Endothelial cell of umbilical vein (primary cell): ENCODE data around the gene CMTM6. TPM values are rescaled to one million over a fixed set of nuclear protein-coding genes. Genes with fewer than 3 reads are reported as not detected.

Experiments
- BruUV-seq: library from RNA; stranded (reverse); fragments of 400-500 nt; replicated peaks from 2 replicates; lab custom pipeline; 2021; lab: Mats Ljungman, UMichigan
- CTCF ChIA-PET: fragments of 300-600, 350-600 bp; sonication (Branson Sonifier 250); formaldehyde crosslinking; loops from one replicate; lab custom pipeline; 2021; ENCODE audit warnings: antibody characterized with exemption, inconsistent platforms; lab: Charles Lee
- POLR2A ChIA-PET: fragments of 300-600, 350-600 bp; sonication (Branson Sonifier 250); formaldehyde crosslinking; loops from one replicate; lab custom pipeline; 2021; ENCODE audit warnings: antibody characterized with exemption, inconsistent platforms; lab: Charles Lee
- DNase-seq: peaks from one replicate; pipeline ENCODE4 v3.0.0-alpha.2; 2011; ENCODE audit warnings: low read depth, low spot score
- FAIRE-seq: peaks from 2 replicates; lab custom pipeline; 2011; peaks lifted over from hg19 to GRCh38; lab: Jason Lieb, UNC
- H2AFZ ChIP-seq: 2 replicates; pipeline ENCODE4 v1.6.0; 2012; ENCODE audit warnings: low read depth, low read length, control low read depth, inconsistent platforms
- H3K27ac ChIP-seq: 2 replicates; pipeline ENCODE4 v1.5.1; 2011; ENCODE audit warnings: low read depth, mild to moderate bottlenecking, control low read depth, low read length, moderate library complexity; ENCODE audit not compliant: insufficient read depth
- H3K27me3 ChIP-seq, 2 experiments: 2 replicates each; pipeline versions ENCODE4 v1.6.0 to v1.6.1; 2011; ENCODE audit warnings: low read length in 2 of 2, mixed read lengths in 1 of 2; ENCODE audit not compliant: control insufficient read depth in 2 of 2, insufficient read depth in 2 of 2
- H3K36me3 ChIP-seq, 2 experiments: 2 replicates in 1 of 2; 3 replicates in 1 of 2; pipeline ENCODE4 v1.5.1; 2011; ENCODE audit warnings: low read length in 2 of 2, mild to moderate bottlenecking in 1 of 2, moderate library complexity in 1 of 2; ENCODE audit not compliant: control insufficient read depth in 2 of 2, insufficient read depth in 2 of 2; ENCODE audit errors: extremely low read depth in 1 of 2
- H3K4me1 ChIP-seq: 3 replicates; pipeline ENCODE4 v1.5.1; 2011; ENCODE audit warnings: mild to moderate bottlenecking, low read length; ENCODE audit not compliant: control insufficient read depth, insufficient read depth; ENCODE audit errors: extremely low read depth
- H3K4me2 ChIP-seq: 2 replicates; pipeline ENCODE4 v1.6.1; 2011; ENCODE audit warnings: low read length, control low read depth, mixed read lengths; ENCODE audit not compliant: insufficient read depth
- H3K4me3 ChIP-seq, 3 experiments: fragments of 200-600 bp in 1 of 3; sonication (generic), shearing (Covaris generic) in 1 of 3; replicated peaks in 1 of 3; 2 replicates each; pipeline ENCODE4 v1.5.1; 2011 to 2016; ENCODE audit warnings: control low read depth in 3 of 3, low read length in 3 of 3, mild to moderate bottlenecking in 2 of 3, inconsistent platforms in 1 of 3, low read depth in 1 of 3, moderate library complexity in 1 of 3; ENCODE audit not compliant: insufficient read depth in 1 of 3
- H3K79me2 ChIP-seq: 2 replicates; pipeline ENCODE4 v1.6.0; 2012; ENCODE audit warnings: low read length, inconsistent platforms; ENCODE audit not compliant: control insufficient read depth, insufficient read depth
- H3K9ac ChIP-seq: replicated peaks from 2 replicates; pipeline ENCODE3; 2011; ENCODE audit warnings: low read length, control low read depth; ENCODE audit not compliant: insufficient read depth; ENCODE audit errors: extremely low read depth
- H3K9me1 ChIP-seq: replicated peaks from 3 replicates; pipeline ENCODE4 v1.6.0; 2011; ENCODE audit warnings: mild to moderate bottlenecking, low read length; ENCODE audit not compliant: control insufficient read depth, insufficient read depth; ENCODE audit errors: extremely low read depth
- H3K9me3 ChIP-seq: replicated peaks from 2 replicates; pipeline ENCODE4 v1.5.1; 2012; ENCODE audit warnings: low read length, inconsistent platforms; ENCODE audit not compliant: control insufficient read depth, insufficient read depth
- H4K20me1 ChIP-seq: replicated peaks from 2 replicates; pipeline ENCODE3; 2011; ENCODE audit warnings: mild to moderate bottlenecking, low read length; ENCODE audit not compliant: control insufficient read depth, insufficient read depth; ENCODE audit errors: extremely low read depth
- EZH2 ChIP-seq: IDR thresholded peaks from 2 replicates; pipeline ENCODE4 v1.6.1; 2012; ENCODE audit warnings: borderline replicate concordance, low read depth, mild to moderate bottlenecking, moderate library complexity, low read length, inconsistent platforms; ENCODE audit not compliant: severe bottlenecking
- FOS ChIP-seq: IDR thresholded peaks from 2 replicates; pipeline ENCODE4 v1.6.1; 2011; ENCODE audit warnings: mild to moderate bottlenecking, low read length, moderate library complexity, borderline replicate concordance; ENCODE audit not compliant: insufficient read depth
- GATA2 ChIP-seq: IDR thresholded peaks from 2 replicates; pipeline ENCODE4 v1.7.0; 2011; ENCODE audit warnings: low read depth, mild to moderate bottlenecking, moderate library complexity, mixed read lengths, low read length; ENCODE audit not compliant: insufficient read length, insufficient read depth
- JUN ChIP-seq: IDR thresholded peaks from 2 replicates; pipeline ENCODE4 v1.6.1; 2011; ENCODE audit warnings: borderline replicate concordance, low read depth; ENCODE audit not compliant: insufficient read length, insufficient read depth
- MAX ChIP-seq: IDR thresholded peaks from 2 replicates; pipeline ENCODE4 v1.6.1; 2011; ENCODE audit not compliant: insufficient read depth, insufficient read length
- MYC ChIP-seq: IDR thresholded peaks from one replicate; pipeline ENCODE4 v1.6.1; 2011; ENCODE audit warnings: mild to moderate bottlenecking, low read depth, low read length
- POLR2A ChIP-seq: IDR thresholded peaks from 2 replicates; pipeline ENCODE4 v1.6.1; 2012; ENCODE audit warnings: low read depth, mild to moderate bottlenecking, control low read depth, low read length
- dilution Hi-C: fragments of 300-500 bp; cut with MboI; formaldehyde crosslinking; loops from one replicate; pipeline ENCODE4 v1.15.0; 2019; ENCODE audit warnings: low sequenced_read_pairs; ENCODE audit not compliant: extremely low pct_ligation_motif_present
- intact Hi-C: fragments of 100-400 bp; cut with micrococcal nuclease; formaldehyde crosslinking; loops from one replicate; pipeline ENCODE4 v1.10.0; 2022
- polyA plus RNA-seq, 4 experiments: library from polyadenylated mRNA; depleted of rRNA in 3 of 4; stranded (reverse) in 3 of 4; unstranded in 1 of 4; fragments of >200 nt; gene quantifications; 2 replicates each; pipeline versions ENCODE4 v1.2.1 to v1.2.3, GENCODE V29; 2011 to 2012; ENCODE audit warnings: missing spikeins in 1 of 4
- total RNA-seq: library from RNA; stranded (reverse); gene quantifications from 2 replicates; pipeline ENCODE4 v1.2.3, GENCODE V29; 2021

Gene CMTM6
- total and polyA plus RNA-seq, 2 donors (not counting 3 experiments of a cell fraction or from before 2014, with no cell fraction given): 38.0 to 56.3 TPM

- Histone ChIP-seq H3K36me3 (no peaks in the 10 kb centered on the region), H3K4me2 (peak overlapping the region; percentile 97), H3K9me1 (no peaks in the 10 kb centered on the region), H2AFZ (peak overlapping the region; percentile 100), H3K9me3 (no peaks in the 10 kb centered on the region), H3K79me2 (peaks cover 24% of the 10 kb centered on the region), H3K27me3 (no peaks in the 10 kb centered on the region), H3K9ac (peak overlapping the region; percentile 77), H3K27ac (peak overlapping the region; percentile 50), H3K4me3 (peak overlapping the region; percentile 72 to 89 (median 81)), H3K4me1 (peaks cover 19% of the 10 kb centered on the region), H4K20me1 (no peaks in the 10 kb centered on the region)
- dilution Hi-C loops (no loop called here), intact Hi-C loops (loop anchor here (1.0 to 2.0 kb wide), 3 partner anchors 33 to 326 kb away; partner anchors contain the start of gene DYNC1LI1)
- BruUV-seq: no TSS peak
- DNase-seq (no peak), FAIRE-seq (no peak)
- POLR2A ChIA-PET: interaction anchor here (0.6 to 1.3 kb wide), 2 partner anchors 182 to 199 kb away, joined by 3 read pairs; partner anchors contain the start of gene CNOT10
- TF ChIP-seq JUN (no peak), GATA2 (no peak), EZH2 (no peak), MYC (no peak)
- CTCF ChIA-PET: interaction anchor here (1.0 to 3.9 kb wide), 5 partner anchors 9 to 128 kb away, joined by 3 to 13 read pairs (median 3); no protein-coding TSS in a partner anchor
These were observed 264 bp upstream of the CMTM6 start for GRCh38 chr3:32502946-32503286.

- no peaks in the 10 kb centered on the region for H3K9me3 ChIP-seq
- H3K4me1 ChIP-seq: peaks cover 19% of the 10 kb centered on the region
- H2AFZ ChIP-seq: peak overlapping the region; percentile 8
- H4K20me1 ChIP-seq: no peaks in the 10 kb centered on the region
- no peaks in the 10 kb centered on the region for H3K27me3 ChIP-seq
- TF ChIP-seq POLR2A: no peak
- TF ChIP-seq FOS: no peak
- no peak for TF ChIP-seq JUN
- no peak for TF ChIP-seq MYC
- no peak for TF ChIP-seq MAX
- H3K27ac ChIP-seq: peak overlapping the region; percentile 87
- H3K9ac ChIP-seq: peak overlapping the region; percentile 94
- no peaks in the 10 kb centered on the region for H3K36me3 ChIP-seq
- CTCF ChIA-PET: interaction anchor here (0.6 to 3.9 kb wide), 7 partner anchors 8 to 127 kb away, joined by 3 to 13 read pairs (median 3); no protein-coding TSS in a partner anchor
- POLR2A ChIA-PET: interaction anchor here (1.3 kb wide), 1 partner anchor 183 kb away, joined by 3 read pairs; the partner anchor contains the start of gene CNOT10
- H3K9me1 ChIP-seq: no peaks in the 10 kb centered on the region
- no TSS peak for BruUV-seq
- DNase-seq: no peak
- FAIRE-seq: no peak
- dilution Hi-C loops (no loop called here), intact Hi-C loops (loop anchor here (1.0 to 2.0 kb wide), 3 partner anchors 31 to 324 kb away; partner anchors contain the start of gene DYNC1LI1)
- peak overlapping the region; percentile 92 for H3K4me2 ChIP-seq
- H3K79me2 ChIP-seq: peaks cover 28% of the 10 kb centered on the region
- peak overlapping the region; percentile 72 to 89 (median 81) for H3K4me3 ChIP-seq
These were observed 902 bp downstream of the CMTM6 start for GRCh38 chr3:32501783-32502117.
